ENCODE data around the gene PHLPP1.

GRCh38 chr18:62759704-62760402 is 44.5 kb downstream of the PHLPP1 start:
- TF ChIP-seq POLR2A (IDR thresholded peaks at IDR 0.05; ENCODE audit: low read length) (no peak), GATA1 (IDR thresholded peaks at IDR 0.05; ENCODE audit: low read depth, low read length) (no peak)
